ENCODE data around the gene JMJD8.

JMJD8 gene

DNA sequence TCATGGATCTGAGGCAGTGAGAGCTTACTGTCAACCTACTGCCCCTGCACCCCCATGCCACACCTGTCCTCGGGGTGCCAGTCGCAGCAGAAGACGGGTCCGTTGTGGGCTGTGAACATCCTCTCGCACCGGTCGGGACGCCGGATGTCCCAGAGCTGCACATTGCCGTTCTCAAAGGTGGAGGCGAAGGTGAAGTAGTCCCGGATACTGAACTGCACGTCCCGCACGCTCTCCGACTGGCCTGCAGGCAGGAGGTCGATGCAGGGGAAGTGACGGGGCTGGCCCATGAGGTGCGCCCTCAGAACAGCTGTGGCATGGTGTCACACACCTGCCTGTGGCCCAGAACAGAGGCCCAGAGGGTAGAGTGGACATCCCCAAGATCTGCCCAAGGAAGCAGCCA lies 3.4 kb upstream of the JMJD8 start:
- no peak for DNase-seq

DNA sequence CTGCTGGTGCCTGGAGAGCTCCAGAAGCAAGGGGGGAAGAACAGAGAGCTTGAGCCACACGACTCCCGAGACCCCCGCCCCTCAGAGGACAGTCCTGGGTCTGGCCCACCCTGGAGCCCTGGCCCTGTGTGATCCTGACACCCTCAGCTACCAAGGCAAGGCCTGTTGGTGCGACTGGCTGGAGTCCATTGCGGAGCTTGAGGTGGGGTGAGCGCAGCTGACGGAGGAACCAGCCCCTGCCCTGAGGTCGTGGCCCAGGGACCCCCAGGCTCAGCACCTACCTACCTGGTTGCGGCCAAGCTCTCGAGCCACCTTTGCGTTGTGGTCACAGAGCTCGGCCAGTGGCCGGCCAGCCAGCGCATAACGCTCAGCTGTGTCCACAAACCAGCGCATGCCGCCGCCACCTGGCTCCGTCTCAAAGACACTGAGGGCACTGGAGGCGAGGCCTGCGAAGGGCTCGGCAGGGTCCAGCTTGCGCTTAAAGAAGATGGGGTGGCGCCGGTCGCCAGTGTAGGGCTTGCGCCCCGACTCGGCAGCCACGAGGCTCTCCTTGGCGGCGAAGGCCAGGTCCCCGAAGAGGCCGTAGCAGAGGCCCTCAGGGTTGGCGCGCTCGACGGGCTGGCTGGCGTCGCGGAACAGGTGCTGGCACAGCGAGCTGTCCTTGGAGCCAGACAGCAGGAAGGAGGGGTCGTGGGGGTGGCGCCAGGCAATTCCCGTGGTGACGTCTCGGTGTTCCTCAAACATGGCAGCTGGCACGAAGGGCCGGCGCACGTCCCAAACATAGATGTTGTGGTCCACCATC lies 2.5 kb upstream of the JMJD8 start:
- DNase-seq = no peak

DNA sequence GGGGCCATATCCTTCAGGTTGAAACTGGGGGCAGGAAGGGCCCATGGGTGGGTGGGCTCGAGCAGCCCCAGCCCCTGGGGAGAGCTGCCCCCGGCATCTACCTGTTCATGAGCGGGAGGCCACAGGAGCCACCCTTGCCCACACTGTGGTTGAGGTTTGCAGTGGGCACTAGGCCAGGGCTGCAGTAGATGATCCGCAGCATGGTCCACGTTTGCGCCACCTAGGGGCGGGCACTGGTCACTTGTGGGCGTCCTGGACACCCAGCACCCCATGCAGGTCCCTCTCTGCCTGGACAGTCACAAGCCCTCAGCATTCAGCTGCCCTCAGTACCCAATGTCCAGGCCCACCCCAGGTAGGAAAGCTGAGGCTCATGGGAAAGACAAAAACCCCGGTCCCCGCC lies 1.8 kb upstream of the JMJD8 start:
- DNase-seq = no peak

DNA sequence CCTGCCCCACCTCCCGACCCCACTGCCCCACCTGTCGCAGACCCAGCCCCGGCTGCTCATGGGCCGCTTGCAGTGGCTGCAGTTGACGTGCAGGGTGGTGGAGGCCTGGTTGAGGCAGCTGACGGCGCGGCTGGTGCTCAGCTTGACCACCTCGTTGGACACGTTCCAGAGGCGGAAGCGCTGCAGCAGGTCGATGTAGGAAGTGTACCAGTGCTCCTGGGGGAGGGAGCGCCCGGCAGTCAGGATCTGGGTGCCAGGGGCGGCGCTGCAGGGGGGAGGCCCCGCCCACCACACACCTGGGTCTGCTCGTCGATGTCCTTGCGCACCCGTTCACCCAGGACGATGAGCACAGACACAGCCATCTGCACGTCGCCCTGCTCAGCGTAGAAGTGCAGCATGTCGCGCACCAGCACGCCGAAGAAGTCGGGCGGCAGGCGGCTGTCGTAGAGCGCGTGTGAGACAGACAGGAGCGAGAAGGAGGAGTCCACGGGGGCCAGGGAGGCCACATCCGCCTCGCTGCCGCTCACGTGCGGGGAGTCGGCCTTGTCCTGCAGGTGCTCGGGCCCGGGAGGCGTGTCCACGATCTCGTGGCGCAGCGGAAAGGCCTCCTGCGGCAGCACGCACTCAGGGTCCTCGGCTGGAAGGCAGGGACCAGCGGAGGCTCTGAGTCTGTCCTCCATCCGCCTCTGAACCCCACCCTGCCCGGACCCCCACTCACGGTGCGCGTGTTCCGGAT lies 995 bp upstream of the JMJD8 start:
- DNase-seq = no peak

DNA sequence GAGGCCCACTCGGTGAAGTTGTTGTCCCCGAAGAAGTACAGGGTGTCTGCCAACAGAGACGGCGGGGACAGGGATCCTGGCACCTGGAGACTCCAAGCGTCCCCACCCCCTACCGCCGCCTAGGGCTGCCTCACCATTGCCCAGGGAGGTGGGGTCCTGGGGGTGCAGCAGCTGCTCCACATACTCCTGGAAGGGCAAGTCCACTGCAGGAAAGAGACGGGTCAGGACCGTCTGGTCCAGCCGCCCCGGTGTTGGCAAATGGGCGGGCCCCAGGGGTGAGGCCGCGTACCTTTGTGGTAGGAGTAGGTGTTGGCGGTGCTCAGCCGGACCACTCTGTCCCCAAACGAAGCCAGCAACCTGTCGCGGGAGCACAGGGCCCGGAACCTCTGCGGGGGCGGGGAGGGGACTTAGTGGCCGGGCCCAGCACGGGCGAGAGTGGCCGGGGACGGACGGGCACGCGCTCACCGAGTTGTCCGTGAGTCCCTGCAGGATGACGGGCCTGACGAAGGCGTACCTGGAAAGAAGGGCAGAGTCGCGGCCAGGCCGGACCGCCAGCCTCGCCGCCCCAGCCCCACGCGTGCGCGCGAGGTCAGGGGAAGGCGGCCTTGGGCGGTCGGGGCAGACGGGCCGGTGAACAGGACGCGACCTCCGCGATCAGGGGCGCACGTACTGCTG lies 601 bp downstream of the JMJD8 start:
- no peak for DNase-seq

DNA sequence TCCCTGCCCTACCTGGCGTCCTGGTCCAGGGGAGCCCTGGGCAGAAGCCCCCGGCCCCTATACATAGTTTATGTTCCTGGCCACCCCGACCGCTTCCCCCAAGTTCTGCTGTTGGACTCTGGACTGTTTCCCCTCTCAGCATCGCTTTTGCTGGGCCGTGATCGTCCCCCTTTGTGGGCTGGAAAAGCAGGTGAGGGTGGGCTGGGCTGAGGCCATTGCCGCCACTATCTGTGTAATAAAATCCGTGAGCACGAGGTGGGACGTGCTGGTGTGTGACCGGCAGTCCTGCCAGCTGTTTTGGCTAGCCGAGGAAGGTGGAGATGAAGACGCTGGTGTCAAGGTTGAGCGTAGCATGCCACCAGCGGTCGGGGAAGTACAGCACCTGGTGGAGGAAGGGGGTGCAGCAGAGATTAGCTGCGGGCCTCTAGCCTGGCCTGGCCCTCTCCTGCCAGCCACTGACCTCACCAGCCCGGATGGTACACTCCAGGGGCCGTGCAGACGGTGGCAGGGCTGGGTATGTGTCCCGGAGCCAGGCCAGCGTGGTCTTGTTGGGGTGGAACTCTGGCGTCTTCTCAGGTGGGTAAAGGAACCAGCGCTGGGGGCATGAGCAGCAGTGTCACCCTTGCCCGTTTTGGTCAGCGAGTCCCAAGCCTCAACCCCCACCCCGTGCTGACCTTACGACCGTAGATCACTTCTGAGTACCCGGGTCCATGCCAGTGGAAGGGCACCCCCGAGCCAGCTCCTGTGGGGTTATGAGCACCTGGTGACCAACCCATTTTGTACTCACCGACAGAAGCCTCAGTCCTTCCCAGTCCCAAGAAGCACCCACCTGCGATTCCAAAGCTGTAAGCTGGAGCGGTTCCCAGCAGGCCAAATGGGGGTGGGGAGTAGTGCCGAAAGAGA lies 1.4 kb downstream of the JMJD8 start:
- no peak for DNase-seq

DNA sequence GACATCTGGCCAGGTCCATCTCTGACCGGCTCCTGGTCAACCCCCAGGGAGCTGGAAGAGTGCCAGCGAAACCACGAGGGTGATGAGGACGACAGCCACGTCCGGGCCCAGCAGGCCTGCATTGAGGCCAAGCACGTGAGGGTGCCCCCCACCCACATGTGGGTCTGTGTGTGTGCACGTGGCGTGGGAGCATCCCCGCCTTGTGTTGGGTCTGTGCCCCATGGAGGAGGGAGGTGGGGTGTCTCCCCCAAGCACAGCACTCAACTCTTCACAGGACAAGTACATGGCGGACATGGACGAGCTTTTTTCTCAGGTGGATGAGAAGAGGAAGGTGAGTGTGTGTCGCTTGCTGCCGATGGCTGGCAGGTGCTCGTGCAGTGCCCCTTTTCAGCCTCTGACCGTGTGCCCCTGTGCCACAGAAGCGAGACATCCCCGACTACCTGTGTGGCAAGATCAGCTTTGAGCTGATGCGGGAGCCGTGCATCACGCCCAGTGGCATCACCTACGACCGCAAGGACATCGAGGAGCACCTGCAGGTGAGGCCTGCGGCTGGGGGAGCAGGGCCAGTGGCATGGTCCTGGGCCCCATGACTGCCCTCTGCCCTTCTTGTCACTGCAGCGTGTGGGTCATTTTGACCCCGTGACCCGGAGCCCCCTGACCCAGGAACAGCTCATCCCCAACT lies 2.2 kb downstream of the JMJD8 start:
- no peak for DNase-seq

DNA sequence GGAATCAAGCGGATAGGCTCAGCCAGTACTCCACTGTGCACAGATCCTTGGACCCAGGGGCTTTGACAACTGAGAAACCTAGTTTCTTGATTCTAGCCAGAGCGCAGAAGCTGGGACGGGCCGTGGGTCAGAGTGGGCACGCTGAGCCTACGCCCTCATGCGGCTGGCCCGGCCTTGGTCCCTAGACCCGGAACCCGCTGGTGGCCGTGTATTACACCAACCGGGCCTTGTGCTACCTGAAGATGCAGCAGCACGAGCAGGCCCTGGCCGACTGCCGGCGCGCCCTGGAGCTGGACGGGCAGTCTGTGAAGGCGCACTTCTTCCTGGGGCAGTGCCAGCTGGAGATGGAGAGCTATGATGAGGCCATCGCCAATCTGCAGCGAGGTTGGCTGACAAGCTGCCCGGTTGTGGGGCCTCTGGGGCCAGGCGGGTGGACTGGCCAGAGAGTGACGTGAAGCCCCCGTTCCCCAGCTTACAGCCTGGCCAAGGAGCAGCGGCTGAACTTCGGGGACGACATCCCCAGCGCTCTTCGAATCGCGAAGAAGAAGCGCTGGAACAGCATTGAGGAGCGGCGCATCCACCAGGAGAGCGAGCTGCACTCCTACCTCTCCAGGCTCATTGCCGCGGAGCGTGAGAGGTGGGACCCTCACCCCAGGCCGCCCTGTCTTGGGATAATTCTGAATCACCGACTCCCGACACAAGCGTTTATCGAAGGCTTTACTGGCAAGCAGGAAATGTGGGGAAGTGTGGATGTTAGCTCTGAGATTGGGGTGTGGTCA lies 3.0 kb downstream of the JMJD8 start:
- peak; percentile 29 for DNase-seq

DNA sequence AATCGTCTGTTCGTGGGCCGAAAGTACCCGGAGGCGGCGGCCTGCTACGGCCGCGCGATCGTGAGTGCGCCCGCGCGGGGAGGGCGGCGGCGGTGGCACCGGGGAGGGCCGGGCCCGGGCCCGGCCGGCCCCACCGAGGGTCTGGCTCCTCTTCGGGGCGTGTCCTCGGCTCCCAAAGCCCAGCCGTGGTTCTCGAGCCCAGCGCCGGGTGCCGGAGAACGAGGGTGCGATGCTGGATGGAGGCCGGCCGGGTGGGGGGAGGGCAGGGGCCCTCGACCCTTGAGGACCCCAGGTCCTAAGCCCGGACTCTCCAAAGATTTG lies 3.5 kb downstream of the JMJD8 start:
- DNase-seq = no peak

DNA sequence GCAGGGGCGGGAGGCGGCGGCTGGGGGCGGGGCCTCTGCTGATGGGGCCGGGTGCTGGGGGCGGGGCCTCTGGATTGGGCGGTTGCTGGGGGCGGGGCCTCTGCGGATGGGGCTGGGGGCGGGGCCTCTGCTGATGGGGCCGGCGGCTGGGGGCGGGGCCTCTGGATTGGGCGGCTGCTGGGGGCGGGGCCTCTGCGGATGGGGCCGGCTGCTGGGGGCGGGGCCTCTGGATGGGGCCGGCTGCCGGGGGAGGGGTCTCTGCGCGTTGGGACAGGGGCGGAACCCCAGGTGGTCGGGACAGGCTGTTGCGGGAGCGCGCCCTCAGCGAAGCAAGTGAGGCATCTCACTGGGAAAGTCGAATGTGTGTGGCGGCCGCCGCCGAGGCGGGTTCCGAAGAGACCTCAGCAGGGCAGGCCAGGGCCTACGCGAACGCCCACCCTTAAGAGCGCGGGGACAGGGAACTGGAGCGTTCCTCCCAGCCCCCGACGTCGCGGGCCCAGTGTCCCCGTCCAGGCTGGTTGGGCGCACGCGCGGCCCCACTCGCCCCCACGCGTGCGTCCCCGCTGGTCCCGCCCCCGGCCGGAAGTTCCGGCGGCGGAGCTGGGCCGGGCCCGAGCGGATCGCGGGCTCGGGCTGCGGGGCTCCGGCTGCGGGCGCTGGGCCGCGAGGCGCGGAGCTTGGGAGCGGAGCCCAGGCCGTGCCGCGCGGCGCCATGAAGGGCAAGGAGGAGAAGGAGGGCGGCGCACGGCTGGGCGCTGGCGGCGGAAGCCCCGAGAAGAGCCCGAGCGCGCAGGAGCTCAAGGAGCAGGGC lies 4.1 kb downstream of the JMJD8 start, which contains the start of gene STUB1:
Gene STUB1 (plus strand): TSS at position 597 of the 811 bp plus-strand sequence. CDS start 116 bp downstream, at position 713.
- DNase-seq = peak; percentile 92

DNA sequence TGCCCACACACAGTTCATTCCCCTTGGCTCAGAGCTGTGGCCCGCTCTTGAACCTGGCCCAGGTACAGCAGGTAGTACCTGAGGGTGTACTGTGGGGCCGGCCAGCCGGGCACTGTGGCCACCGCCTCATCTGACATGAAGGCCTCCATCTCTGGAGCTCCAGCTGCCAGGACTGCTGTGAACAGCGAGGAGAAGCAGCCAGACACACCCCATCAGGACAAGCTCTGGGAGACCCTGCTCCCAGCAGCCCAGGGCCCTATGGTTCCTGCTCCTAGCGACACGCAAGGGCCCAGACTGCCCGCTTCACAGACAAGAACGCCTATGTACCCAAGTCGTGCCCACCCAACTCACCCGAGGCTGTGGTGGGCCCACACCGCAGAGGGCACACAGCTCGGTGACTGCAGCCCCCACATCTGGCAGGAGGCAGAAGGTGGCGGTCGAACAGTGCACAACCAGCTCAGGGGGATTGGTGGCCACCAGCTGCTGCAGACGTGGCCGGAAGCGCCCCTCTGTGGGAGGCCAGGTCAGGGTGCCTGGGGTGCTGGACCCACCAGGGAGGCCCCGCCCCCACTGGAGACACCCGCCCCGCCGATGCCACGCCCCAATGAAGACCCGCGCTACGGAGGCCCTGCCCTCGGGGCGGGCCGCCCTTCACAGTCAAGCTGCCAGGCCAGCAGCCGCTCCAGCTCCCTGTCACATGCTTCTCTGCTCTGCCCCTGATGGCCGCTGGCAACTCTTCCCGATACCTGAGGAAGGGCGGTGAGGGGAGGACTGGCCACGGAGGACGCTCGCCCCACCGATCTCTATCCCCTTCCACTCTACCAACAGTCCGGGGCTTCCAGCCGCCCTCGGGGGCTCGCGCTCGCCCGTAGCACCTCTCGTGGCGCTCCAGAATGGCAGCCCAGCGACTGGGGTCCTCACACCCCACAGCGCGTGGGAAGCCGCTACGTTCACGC lies 5.0 kb downstream of the JMJD8 start:
- peak; percentile 65 for DNase-seq

DNA sequence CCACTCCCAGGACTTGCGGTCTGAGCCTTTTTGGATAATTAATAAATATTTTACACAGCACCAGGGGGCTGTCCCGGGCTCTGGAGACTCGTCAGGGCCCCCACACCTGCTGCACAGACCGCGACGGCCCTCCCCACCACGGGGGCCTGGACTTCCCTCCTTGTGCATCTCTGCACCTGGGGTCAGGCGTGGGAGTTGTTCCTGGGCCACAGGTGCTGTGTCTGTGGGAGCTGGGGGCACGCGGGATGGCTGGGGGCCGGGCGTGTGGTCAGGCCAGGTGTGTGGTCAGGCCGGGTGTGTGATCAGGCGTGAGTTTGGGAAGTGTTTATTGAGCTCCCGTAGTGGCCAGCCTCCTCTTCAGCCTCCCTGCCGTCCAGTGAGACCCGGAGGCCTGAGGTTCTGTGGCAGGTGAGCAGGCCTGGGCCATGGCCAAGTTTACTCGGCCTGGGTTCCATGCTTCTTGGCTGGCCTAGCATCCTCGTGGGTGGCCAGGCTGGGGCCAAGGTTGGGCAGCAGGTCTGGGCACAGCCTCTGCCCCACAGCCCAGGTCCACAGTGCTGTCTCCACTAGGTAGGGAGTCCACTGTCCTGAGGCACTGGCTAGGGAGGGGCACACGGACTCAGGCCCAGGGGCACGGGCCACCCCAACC lies 5.8 kb downstream of the JMJD8 start:
- no peak for DNase-seq

DNA sequence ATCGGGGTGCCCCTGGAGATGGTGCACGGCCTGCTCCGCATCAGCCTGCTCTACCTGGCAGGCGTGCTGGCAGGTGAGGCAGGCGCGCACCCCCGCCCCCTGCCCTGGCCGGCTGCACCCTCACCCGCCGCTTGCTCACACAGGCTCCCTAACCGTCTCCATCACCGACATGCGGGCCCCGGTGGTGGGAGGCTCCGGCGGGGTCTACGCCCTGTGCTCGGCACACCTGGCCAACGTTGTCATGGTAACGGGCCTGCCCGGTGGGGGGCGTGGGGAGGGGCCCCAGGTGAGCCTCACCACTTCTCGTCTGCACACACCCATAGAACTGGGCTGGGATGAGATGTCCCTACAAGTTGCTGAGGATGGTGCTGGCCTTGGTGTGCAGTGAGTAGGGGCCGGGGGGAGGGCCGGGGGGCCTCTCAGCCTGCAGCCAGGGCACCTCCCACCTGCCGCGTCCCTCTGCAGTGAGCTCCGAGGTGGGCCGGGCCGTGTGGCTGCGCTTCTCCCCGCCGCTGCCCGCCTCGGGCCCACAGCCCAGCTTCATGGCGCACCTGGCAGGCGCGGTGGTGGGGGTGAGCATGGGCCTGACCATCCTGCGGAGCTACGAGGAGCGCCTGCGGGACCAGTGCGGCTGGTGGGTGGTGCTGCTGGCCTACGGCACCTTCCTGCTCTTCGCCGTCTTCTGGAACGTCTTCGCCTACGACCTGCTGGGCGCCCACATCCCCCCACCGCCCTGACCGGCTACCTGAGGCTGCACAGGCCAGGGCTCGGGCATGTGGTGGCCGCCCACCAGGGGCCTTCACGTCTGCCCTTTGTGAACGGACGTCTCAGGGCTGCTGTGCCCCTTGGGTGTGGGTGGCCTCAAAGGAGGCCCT lies 6.6 kb downstream of the JMJD8 start:
- DNase-seq = no peak

DNA sequence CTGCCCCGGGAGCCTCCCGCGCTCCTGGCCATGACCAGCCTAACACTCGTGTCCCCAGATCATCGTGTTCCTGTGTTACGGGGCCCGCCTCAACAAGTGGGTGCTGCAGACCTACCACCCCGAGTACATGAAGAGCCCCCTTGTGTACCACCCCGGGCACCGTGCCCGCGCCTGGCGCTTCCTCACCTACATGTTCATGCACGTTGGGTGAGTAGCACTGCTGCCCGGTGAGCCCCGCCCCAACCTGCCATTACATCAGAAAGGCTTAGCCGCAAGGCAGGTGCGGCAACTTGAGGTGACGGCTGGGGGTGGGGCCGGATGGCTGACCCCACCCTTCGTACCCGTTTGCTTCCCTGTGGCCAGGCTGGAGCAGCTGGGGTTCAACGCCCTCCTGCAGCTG lies 7.2 kb downstream of the JMJD8 start:
- no peak for DNase-seq

DNA sequence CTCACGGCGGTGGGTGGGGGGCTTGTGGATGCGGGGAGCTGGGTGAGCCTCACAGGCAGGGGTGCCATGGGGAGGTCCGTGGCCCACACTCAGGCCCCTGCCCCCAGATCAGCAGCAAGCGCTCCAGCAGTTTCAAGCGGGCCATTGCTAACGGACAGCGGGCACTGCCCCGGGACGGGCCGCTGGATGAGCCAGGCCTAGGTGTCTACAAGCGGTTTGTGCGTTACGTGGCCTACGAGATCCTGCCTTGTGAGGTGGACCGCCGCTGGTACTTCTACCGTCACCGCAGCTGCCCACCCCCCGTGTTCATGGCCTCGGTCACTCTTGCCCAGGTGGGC lies 7.6 kb downstream of the JMJD8 start:
- no peak for DNase-seq

DNA sequence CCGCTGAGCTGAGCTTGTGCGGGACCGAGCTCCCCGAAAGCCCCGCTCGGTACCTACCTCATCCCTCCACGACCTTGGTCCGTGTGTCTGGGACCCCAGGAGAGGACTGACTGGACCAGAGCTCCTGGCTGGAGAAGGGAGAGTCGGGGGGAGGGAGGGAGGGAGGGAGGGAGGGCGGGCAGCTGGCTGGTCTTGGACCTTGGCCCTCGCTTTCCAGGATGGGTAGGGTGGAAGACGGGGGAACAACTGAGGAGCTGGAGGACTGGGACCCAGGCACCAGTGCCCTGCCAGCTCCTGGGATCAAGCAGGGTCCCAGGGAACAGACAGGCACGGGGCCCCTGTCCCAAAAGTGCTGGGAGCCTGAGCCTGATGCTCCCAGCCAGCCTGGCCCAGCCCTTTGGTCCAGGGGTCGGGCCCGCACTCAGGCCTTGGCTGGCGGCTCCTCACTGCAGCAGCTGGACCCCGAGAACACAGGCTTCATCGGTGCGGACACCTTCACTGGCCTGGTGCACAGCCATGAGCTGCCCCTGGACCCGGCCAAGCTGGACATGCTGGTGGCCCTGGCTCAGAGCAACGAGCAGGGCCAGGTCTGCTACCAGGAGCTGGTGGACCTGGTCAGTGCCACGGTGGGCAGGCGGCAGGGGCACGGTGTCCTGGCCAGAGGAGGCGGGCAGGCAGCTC lies 8.1 kb downstream of the JMJD8 start:
- no peak for DNase-seq
